RWPE2 (cell line): ENCODE data around the gene VPS35L.
"Not testable (repeated sequence)": the region's sequence is repeated elsewhere in the genome, so short reads cannot be mapped to it uniquely, and the experiment has no call there.

ENCODE experiments used
- ATAC-seq: fragments of 200-7000 bp; cut with Tn5 transposase; 3 replicates; pipeline ENCODE4 v1.9.1; 2021; ENCODE audit warnings: low read depth
- DNase-seq: peaks from one replicate; pipeline ENCODE4 v3.0.0-alpha.2; 2020; ENCODE audit warnings: low spot score
- H3K27ac ChIP-seq: fragments of 450-650 bp; 2 replicates; pipeline ENCODE4 v1.5.1; 2017; ENCODE audit warnings: mild to moderate bottlenecking; ENCODE audit not compliant: poor library complexity, severe bottlenecking
- H3K27me3 ChIP-seq: fragments of 250-450 bp; sonication (Bioruptor Pico); 2 replicates; pipeline ENCODE4 v1.5.1; 2021; ENCODE audit warnings: mild to moderate bottlenecking, moderate library complexity; ENCODE audit not compliant: insufficient read depth, poor library complexity, severe bottlenecking
- H3K36me3 ChIP-seq: fragments of 250-450 bp; sonication (Bioruptor Pico); 2 replicates; pipeline ENCODE4 v1.5.1; 2020; ENCODE audit warnings: low read depth, mild to moderate bottlenecking, moderate library complexity
- H3K4me1 ChIP-seq: fragments of 250-450 bp; sonication (Bioruptor Pico); 2 replicates; pipeline ENCODE4 v1.5.1; 2021; ENCODE audit warnings: mild to moderate bottlenecking, moderate library complexity; ENCODE audit not compliant: insufficient read depth, poor library complexity, severe bottlenecking
- H3K4me3 ChIP-seq: fragments of 250-450 bp; sonication (Bioruptor Pico); 2 replicates; pipeline ENCODE4 v1.5.1; 2021; ENCODE audit warnings: mild to moderate bottlenecking, moderate library complexity; ENCODE audit not compliant: severe bottlenecking
- H3K9me3 ChIP-seq: fragments of 250-450 bp; sonication (Bioruptor Pico); 2 replicates; pipeline ENCODE4 v1.5.1; 2021; ENCODE audit warnings: mild to moderate bottlenecking, moderate library complexity; ENCODE audit not compliant: severe bottlenecking
- TF ChIP-seq, protein P1 (sequence below): fragments of 450-650 bp; IDR thresholded peaks from one replicate; pipeline ENCODE4 v1.5.1; 2017; ENCODE audit warnings: mild to moderate bottlenecking, moderate library complexity; ENCODE audit not compliant: poor library complexity, severe bottlenecking

The VPS35L gene

DNA sequence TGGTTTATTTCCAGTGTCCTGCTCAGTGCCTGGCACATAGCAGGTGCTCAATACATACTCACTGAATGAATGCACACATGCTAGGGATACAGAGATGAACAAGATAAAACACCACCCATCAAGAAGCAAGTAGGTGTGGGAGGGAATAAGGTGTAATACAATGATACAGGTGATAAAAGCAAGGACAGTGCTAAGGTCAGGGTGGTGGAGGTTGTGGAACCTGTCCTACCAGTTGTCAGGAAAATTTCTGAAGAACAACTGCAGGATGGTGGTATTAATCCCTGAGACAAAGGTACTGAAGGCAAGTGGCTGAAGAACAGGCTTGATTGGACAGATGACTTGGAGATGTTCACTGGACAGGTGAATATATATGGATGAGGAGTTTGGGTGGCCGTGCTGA is 160.7 kb downstream of the VPS35L start:
- Histone ChIP-seq H3K4me3 (no peak overlapping the region), H3K27me3 (no peaks in the 10 kb centered on the region), H3K36me3 (peaks cover 32% of the 10 kb centered on the region), H3K9me3 (no peaks in the 10 kb centered on the region), H3K27ac (peak overlapping the region; percentile 4), H3K4me1 (peaks cover 3% of the 10 kb centered on the region)
- DNase-seq (no peak), ATAC-seq (no peak)
- TF ChIP-seq, protein P1, sequence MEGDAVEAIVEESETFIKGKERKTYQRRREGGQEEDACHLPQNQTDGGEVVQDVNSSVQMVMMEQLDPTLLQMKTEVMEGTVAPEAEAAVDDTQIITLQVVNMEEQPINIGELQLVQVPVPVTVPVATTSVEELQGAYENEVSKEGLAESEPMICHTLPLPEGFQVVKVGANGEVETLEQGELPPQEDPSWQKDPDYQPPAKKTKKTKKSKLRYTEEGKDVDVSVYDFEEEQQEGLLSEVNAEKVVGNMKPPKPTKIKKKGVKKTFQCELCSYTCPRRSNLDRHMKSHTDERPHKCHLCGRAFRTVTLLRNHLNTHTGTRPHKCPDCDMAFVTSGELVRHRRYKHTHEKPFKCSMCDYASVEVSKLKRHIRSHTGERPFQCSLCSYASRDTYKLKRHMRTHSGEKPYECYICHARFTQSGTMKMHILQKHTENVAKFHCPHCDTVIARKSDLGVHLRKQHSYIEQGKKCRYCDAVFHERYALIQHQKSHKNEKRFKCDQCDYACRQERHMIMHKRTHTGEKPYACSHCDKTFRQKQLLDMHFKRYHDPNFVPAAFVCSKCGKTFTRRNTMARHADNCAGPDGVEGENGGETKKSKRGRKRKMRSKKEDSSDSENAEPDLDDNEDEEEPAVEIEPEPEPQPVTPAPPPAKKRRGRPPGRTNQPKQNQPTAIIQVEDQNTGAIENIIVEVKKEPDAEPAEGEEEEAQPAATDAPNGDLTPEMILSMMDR = no peak

DNA sequence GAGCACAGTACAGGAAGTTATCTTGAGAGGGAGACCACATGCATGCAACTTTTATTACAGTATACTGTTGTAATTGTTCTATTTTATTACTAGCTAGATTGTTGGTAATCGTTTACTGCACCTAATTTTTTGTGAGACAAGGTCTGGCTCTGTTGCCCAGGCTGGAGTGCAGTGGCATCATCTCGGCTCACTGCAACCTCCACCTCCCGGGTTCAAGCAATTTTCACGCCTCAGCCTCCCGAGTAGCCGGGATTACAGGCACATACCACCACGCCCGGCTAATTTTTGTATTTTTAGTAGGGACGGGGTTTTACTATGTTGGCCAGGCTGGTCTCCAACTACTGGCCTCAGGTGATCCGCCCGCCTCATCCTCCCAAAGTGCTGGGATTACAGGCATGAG is 161.2 kb downstream of the VPS35L start:
- H3K27ac ChIP-seq = peak overlapping the region; percentile 71
- H3K27me3 ChIP-seq, DNase-seq, H3K9me3 ChIP-seq, H3K4me1 ChIP-seq, ATAC-seq: not testable (repeated sequence)
- H3K36me3 ChIP-seq = peaks cover 29% of the 10 kb centered on the region
- H3K4me3 ChIP-seq = peak overlapping the region; percentile 90

DNA sequence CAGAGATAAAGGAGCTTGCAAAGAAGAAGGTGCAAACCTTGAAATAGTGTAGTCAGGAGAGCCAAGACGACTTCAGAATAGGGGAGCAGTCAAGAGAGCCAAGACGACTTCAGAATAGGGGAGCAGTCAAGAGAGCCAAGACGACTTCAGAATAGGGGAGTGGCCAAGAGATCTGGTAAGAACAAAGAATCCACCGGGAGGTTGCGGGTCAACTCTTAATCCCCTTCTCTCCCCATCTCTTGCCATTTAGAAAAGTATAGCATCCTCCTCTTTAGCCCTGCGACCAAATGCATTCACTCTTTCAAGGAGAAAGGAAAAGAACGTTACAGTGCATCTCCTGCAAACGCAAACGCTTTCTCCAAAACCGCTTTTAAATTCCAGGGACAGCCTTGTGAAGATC is 161.8 kb downstream of the VPS35L start:
- Histone ChIP-seq H3K9me3 (no peaks in the 10 kb centered on the region), H3K4me3 (peak overlapping the region; percentile 90), H3K27me3 (no peaks in the 10 kb centered on the region), H3K4me1 (peaks cover 3% of the 10 kb centered on the region), H3K27ac (peak overlapping the region; percentile 71), H3K36me3 (peaks cover 23% of the 10 kb centered on the region)
- ATAC-seq = no peak
- TF ChIP-seq, protein P1 = no peak
- DNase-seq = no peak

DNA sequence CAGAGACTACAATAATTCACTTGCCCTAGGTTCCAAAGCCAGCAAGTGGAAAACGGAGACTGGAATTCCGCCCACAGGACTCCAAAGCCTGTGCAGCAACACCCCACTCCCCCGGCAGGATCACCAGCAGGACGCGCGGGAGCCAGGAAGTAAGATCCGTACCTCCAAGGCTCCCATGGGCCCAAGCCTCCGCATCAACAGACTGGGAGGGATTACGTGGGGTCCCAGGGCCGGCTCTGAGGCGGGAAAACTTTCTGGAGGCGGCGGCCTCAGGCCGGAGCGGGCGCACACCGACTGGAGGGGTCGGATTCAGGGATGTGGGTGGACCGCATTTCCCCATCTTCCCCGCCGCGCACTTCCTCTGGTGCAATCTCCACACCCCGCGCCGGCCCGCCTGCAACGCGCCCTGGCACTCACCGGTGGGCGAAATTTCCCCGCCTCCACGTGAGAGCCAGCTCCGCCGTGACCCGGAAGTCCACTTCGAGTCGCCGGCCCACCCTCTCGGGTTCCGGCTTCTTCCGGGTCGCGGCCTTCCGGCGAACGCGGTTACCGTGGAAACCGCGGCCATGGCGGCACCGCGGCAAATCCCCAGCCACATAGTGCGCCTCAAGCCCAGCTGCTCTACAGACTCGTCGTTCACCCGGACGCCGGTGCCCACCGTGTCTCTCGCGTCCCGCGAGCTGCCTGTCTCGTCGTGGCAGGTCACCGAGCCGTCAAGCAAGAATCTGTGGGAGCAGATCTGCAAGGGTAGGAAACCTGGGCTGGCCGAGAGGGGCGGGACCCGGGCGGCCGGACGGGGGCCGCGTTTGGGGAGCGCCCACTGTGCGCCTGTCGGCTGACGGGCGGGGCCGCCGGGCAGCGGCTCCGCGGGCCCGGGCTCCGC is 162.5 kb downstream of the VPS35L start, which contains the start of the genes IQCK and KNOP1:
IQCK (plus strand) TSS at position 531 of the 883 bp plus-strand sequence; CDS start at position 567, 36 bp downstream.
KNOP1 (minus strand) TSS at position 487 of the 883 bp plus-strand sequence. CDS start 3,192 bp downstream, outside the sequence.
- Histone ChIP-seq H3K27ac (peak within 1 kb of the TSS; percentile 71), H3K9me3 (no peaks in the 10 kb centered on the region), H3K27me3 (no peaks in the 10 kb centered on the region), H3K4me3 (peak within 1 kb of the TSS; percentile 90), H3K36me3 (peaks cover 18% of the 10 kb centered on the region), H3K4me1 (peaks cover 3% of the 10 kb centered on the region)
- ATAC-seq (peak; percentile 85), DNase-seq (peak; percentile 89)
- TF ChIP-seq, protein P1 = no peak

DNA sequence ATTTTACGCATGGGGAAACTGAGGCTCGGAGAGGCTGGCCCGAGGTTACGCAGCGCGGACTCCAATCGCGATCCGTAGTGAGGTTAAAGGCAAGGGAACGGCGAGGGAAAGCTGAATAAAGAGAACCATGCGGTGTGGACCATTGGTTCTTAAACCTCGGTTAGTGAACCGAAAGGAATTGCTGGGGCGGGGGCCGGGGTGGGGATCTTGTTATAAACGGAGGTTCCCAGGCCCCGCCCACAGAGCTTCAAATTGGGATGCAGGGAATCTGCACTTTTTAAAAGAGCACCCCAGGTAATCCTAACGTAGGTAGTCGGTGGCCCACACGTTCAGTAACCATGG is 163.1 kb downstream of the VPS35L start:
- H3K27ac ChIP-seq = peak overlapping the region; percentile 71
- H3K4me1 ChIP-seq = peaks cover 3% of the 10 kb centered on the region
- peak overlapping the region; percentile 90 for H3K4me3 ChIP-seq
- no peaks in the 10 kb centered on the region for H3K27me3 ChIP-seq
- TF ChIP-seq, protein P1 = no peak
- no peaks in the 10 kb centered on the region for H3K9me3 ChIP-seq
- DNase-seq (no peak), ATAC-seq (peak; percentile 2; the same call in 1 of the 3 replicates)
- peaks cover 12% of the 10 kb centered on the region for H3K36me3 ChIP-seq
